ENCODE measurements around the gene CCDC88C.

Gene CCDC88C

GRCh38 chr14:91316761-91317160 lies 100.9 kb downstream of the CCDC88C start:
- DNase-seq (ENCODE audit: insufficient read length, low spot score) (no peak), FAIRE-seq (no peak)

DNA sequence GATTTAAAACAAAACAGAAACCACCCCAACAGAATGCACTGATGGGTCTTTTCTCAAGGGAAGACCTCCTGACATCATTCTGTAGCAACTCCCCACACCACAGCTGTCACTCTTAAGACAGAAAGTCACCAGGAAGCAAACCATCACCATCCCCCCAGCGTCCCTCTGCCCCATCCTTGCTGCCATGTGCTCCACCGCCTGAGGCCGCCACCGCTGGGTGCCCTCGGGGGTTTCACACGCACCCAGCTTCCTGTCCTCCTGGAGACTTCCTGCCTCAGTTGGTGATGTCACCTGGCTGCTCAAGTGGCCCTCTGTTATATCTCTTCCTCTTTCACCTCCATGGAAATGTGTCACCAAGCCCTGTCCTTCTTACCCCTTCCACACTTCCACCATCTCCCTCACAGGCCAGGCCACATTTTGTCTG lies 101.8 kb downstream of the CCDC88C start:
- FAIRE-seq (peak; percentile 99), DNase-seq (ENCODE audit: insufficient read length, low spot score) (peak; percentile 84)

DNA sequence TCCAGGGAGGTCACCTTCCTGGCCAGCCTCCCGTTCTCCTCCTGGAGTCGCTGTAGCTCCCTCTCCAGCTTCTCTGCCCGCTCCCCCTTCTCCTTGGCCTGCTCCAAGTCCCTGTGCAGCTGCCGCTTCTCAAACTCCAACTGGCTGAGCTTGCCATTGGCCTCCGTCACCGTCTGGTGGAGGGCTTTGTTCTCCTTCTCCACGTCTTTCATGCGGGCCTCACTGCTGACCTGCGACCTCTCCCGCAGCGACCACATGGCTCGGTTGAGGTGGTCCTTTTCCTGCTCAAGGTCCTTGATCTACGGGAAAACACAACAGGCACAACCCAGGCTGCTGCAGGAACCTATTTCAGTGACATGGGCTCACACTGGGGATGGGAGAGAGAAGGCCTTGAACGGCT lies 103.8 kb downstream of the CCDC88C start:
- DNase-seq (ENCODE audit: insufficient read length, low spot score) = no peak
- no peak for FAIRE-seq

DNA sequence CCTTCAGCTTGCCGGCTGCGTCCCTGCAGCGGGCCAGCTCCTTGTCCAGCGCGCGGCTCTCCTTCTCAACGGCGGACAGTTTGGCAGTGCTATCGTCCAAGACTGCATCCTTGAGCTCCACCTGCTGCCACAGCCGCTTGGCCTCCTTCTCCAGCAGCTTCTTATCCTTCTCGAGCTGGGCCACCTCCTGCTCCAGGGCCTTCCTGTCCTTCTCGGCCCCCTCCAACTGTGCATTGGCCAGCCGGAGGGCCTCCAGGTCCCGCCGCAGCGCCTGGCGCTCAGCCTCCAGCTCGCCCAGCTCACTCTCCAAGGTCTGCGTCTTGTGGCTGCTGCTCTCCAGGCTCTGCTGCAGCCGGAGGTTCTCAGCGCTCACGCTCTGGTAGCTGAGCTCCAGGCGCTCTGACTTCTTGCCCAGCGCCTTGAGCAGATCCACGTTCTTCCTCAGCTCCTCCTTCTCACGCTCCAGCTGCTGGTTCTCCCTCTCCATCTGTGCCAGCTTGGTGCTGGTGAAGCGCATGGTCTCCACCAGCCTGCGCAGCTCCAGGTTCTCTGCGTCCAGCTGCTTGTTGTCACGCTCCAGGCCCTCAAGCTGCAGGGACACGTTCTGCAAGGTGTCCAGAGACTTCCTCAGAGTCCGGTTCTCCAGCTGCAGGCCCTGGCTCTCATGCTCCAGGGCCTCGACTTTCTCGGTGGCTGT lies 104.3 kb downstream of the CCDC88C start:
- DNase-seq (ENCODE audit: insufficient read length, low spot score) = no peak
- FAIRE-seq = no peak

- DNase-seq (ENCODE audit: insufficient read length, low spot score) = no peak
- no peak for FAIRE-seq
Observed at GRCh38 chr14:91311284-91311662, 106.3 kb downstream of the CCDC88C start.

DNA sequence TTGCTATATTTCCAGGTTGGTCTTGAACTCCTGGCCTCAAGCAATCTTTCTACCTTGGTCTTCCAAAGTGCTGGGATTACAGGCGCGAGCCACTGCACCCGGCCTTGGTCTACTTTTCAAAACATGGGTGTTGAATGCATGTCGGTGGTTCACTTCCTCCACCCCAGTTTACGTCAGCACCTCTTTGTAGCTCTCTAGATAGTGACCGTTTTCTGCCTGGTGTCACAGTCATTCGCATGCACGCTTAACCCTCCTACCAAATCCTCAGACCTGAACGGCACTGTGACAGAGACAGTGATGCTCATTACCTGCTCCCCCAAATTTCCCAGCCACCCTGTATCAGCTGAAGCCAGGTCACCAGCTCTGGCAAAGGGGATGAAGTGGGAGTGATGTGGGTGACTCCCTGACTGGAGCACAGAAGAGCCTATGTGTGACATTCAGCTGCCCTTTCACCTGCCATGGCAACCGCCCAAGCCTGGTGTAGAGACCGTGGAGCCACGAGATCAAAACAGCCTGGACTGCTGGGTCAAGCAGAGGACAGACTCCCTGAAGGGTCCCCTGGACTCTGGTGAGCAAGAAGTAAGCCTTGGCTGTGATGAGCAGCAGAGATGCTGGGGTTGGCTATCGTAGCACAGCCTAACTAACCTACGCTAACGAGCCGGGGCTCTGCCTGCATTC lies 106.9 kb downstream of the CCDC88C start:
- DNase-seq (ENCODE audit: insufficient read length, low spot score) = no peak
- FAIRE-seq = no peak

GRCh38 chr14:91309756-91310280 lies 107.8 kb downstream of the CCDC88C start:
- DNase-seq (ENCODE audit: insufficient read length, low spot score) (no peak), FAIRE-seq (no peak)

GRCh38 chr14:91308337-91308736 lies 109.3 kb downstream of the CCDC88C start:
- no peak for DNase-seq (ENCODE audit: insufficient read length, low spot score)
- no peak for FAIRE-seq

DNA sequence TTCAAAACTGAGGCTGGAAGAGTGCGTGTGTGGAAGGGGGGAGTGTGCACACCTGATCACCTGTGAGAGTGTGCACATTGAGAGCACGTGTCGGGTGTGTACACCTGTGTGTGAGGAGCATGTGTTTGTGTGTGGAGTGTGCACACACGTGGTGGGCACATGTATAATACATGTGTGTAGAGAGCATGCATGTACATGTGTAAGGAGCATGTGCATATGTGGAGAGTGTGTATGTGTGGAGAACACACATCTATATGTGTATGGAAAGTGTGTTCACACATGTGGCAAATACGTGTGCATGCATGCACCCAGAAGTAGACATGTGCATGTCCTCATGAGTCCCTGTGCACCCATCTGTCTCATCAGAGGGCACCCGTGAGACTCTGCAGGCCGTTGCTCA lies 110.0 kb downstream of the CCDC88C start:
- FAIRE-seq = no peak

GRCh38 chr14:91307046-91307445 lies 110.6 kb downstream of the CCDC88C start:
- FAIRE-seq (no peak), DNase-seq (ENCODE audit: insufficient read length, low spot score) (no peak)

More for the DNA sequence above, 110.0 kb downstream of the CCDC88C start:
- no peak for DNase-seq (ENCODE audit: insufficient read length, low spot score)

GRCh38 chr14:91306547-91306946 lies 111.1 kb downstream of the CCDC88C start:
- no peak for FAIRE-seq

GRCh38 chr14:91305650-91306431 lies 111.8 kb downstream of the CCDC88C start:
- DNase-seq (ENCODE audit: insufficient read length, low spot score) (no peak), FAIRE-seq (no peak)

More at GRCh38 chr14:91306547-91306946, 111.1 kb downstream of the CCDC88C start:
- DNase-seq (ENCODE audit: insufficient read length, low spot score) = no peak

DNA sequence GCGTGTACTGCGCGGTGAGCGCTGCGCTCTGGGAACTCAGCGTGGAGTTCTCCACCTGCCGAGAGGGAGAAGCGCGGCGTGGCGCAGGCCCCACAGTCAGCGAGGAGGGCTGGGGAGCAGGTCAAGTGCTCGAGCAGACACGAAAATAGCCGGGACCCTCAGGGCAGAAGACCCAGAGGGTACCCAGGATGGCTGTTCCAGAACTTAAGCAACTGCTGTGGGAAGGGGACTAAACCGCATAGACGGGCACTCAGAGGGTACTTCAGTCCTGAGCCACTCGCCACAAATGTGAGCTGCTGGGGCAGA lies 113.7 kb downstream of the CCDC88C start:
- FAIRE-seq (no peak), DNase-seq (ENCODE audit: insufficient read length, low spot score) (no peak)

GRCh38 chr14:91303091-91303923 lies 114.3 kb downstream of the CCDC88C start:
- DNase-seq (ENCODE audit: insufficient read length, low spot score) (peak; percentile 80), FAIRE-seq (no peak)

- DNase-seq (ENCODE audit: insufficient read length, low spot score) = no peak
- peak; percentile 62 for FAIRE-seq
Observed at GRCh38 chr14:91302391-91302790, 115.2 kb downstream of the CCDC88C start.

DNA sequence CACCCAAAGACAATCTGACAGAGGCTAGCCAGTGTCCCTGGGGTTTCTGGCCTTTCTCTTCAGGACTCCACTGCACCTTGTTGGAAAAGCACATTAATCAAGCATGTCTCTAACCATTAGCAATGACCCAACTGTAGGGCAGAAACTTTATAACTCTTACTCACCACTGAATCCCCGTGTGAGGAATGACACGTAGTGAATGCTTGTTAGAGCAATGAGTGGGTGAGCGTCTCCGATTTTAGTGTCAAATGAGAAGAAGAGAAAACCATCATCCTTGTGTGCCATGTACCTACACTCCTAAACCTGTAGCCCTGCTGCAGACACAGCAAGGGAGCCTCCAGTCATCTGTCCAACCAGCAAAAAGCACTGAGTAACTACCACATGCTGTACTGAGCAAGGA lies 116.7 kb downstream of the CCDC88C start:
- DNase-seq (ENCODE audit: insufficient read length, low spot score) = no peak
- FAIRE-seq = no peak

GRCh38 chr14:91300283-91300895 lies 117.2 kb downstream of the CCDC88C start:
- DNase-seq (ENCODE audit: insufficient read length, low spot score) (no peak), FAIRE-seq (no peak)

GRCh38 chr14:91299121-91300115 lies 118.2 kb downstream of the CCDC88C start:
- FAIRE-seq = no peak
- no peak for DNase-seq (ENCODE audit: insufficient read length, low spot score)

- no peak for FAIRE-seq
- no peak for DNase-seq (ENCODE audit: insufficient read length, low spot score)
Observed at GRCh38 chr14:91298576-91298975, 119.0 kb downstream of the CCDC88C start.

All from GM19239 (cell line).